Left colon (tissue), 2 donors: ENCODE measurements around the gene TACR2. TPM values are rescaled to one million over a fixed set of nuclear protein-coding genes. Genes with fewer than 3 reads are reported as not detected.

Experiments used
- ATAC-seq: fragments of 200-7000 bp; cut with Tn5 transposase; one replicate; pipeline ENCODE4 v1.9.1; 2020; ENCODE audit warnings: mild to moderate bottlenecking, moderate library complexity
- DNase-seq, 2 donors: peaks; one replicate each; pipeline ENCODE4 v3.0.0-alpha.2; 2020
- intact Hi-C, 2 donors: fragments of 100-400 bp; cut with DNase I in 1 of 2; cut with micrococcal nuclease in 1 of 2; formaldehyde crosslinking; loops; one replicate each; pipeline versions ENCODE4 v1.11.2 to v1.14.0; 2022; cut with DNase I, micrococcal nuclease
- total RNA-seq, 2 donors: library from RNA; stranded (reverse); fragmentation: NEBNext Ultra II Directional; extraction: Animal tissue kit (Norgen Biotek cat#: 25700); gene quantifications; one replicate each; pipeline ENCODE4 v1.2.1, GENCODE V29; 2021
- donor health status: DM: no; HTN: no; CAD: no.
- donor health status: DM: yes; HTN: yes; CAD: no.

Gene TACR2
- total RNA-seq, 2 donors from 2014 or later, result 0.61 to 26.8 TPM

DNA sequence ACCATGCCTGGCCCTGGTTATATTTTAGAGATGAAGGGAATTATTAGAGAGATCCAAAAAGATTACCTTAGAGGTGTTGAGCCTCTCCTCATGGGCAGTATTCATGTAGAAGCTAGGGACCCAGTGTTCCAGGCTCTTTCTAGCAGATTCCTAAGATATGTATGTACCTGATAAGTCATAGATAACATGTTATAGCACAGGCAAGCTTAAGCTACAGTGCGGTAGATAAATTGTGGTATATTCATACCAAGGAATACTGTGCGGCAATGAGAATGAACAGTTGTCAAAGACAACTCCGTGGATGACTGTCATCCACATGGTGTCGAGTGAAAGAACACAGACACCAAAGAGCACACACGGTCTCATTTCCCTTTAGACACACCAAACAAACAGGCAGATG is 53.1 kb downstream of the TACR2 start:
- no peak for ATAC-seq
- DNase-seq, result no peak
- intact Hi-C loops, result no loop called here

DNA sequence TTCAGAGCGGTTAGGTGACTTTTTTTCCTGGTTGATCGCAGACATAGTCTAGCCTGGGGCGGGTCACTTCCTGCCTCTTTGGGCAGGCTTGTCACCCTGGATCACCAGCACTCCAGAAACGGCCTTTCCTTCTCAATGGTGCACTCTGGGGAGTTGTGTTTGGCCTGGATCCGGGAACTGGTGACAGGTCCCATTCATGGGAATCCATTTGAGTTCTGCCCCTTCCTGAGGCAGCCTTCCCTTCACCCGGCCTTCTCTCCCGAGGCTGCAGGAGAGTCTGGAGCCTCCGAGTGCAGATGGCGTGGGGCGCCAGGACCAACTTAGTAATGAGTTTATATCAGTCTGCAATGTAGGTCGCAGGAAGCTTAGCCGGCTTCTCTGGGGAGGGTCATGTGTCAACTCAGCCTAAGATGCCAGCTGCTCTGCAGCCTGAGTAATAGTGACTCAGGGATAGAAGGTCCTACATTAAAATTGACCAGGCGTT is 54.2 kb downstream of the TACR2 start:
- intact Hi-C loops, result no loop called here
- peak; percentile 59 to 62 for DNase-seq
- ATAC-seq, result peak; percentile 62

DNA sequence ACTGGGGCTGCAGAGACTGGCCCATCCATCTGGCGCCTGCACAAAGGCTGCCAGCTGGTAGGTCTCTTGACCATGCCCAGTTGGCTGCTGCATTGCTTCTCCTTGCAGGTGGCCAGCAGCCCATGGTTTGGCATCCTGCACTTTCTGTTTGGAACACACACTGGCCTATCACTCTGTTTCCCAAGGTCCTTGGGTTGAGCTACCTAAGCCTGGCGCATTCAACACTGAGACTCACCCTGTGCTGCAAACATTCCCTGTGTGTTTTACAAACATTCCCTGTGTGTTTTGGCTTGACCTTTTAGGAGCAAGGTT is 55.5 kb downstream of the TACR2 start:
- peak; percentile 23 for ATAC-seq
- DNase-seq, result no peak
- intact Hi-C loops, result no loop called here

DNA sequence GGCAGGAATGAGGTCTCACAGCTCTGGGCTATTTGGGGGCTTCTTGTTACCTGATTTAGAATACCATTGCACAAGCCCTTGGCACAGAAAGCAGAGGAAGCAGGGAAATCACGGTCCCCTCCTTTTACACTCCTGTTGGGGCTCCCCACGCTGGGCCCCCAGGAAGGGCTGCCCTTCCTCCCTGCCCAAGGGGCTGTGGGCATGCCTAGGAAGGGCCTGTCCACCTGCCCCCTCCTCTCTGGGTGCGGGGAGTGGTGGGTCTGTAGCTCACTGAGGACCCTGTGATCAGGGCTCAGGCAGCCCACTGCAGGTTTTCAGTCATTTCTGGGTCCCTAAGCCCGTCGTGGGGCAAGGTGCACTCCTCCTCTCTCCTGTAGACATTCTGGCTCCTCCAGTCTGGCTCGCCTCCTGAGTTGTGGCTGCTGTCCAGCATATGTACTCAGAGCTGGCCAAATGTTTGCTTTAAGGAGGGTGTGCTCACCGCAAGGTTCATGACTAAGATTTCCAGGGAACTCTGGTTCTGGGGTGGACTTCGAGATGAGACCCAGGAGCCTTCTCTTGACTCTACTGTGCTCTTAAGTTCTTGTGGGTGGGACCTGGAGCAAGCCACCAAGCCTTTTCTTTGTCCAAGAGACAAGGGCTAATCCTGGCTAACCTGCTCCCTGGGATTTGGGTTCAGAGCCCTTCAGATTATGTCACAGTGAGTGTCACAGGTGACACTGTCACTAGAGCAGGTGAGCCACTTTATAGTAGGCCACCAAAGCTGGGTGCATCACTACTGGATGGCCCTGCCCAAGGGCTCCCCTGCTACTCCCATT is 56.0 kb downstream of the TACR2 start:
- intact Hi-C loops, result no loop called here
- peak; percentile 93 for ATAC-seq
- DNase-seq, result peak; percentile 75 to 86

DNA sequence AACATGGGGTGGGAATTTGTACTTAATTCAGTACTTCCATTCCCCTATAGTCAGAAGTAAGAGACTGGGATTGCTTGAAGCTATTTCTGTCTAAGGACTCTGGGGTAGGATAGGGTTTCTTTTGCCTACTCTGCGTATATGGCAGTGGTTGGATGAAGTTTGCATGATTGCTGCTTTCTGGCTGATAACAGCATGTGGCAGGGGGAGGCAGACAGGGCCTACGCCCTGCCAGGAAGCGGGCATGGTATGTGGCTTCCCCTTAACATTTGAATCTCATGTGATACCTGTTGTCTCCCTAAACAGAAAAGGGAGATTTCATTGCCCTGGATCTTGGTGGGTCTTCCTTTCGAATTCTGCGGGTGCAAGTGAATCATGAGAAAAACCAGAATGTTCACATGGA is 57.1 kb downstream of the TACR2 start:
- DNase-seq (no peak), ATAC-seq (no peak)
- intact Hi-C loops, result no loop called here

DNA sequence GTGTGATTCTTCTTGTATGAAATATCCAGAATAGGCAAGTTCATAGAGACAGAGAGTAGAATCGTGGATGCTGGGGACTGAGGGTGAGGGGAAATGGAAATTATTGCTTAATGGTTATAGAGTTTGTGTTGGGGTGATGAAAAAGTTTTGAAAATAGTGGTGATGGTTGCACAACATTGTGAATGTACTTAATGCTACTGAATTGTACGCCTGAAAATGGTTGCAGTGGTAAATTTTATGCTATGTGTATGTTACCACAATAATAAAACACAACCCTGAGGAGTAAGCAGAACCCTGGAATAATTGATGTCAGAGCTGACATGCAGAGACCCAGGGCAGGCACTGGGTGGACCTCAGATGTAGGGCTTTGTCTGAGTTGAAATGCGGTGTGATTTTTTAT is 57.6 kb downstream of the TACR2 start:
- ATAC-seq (no peak), DNase-seq (no peak)
- intact Hi-C loops, result no loop called here

DNA sequence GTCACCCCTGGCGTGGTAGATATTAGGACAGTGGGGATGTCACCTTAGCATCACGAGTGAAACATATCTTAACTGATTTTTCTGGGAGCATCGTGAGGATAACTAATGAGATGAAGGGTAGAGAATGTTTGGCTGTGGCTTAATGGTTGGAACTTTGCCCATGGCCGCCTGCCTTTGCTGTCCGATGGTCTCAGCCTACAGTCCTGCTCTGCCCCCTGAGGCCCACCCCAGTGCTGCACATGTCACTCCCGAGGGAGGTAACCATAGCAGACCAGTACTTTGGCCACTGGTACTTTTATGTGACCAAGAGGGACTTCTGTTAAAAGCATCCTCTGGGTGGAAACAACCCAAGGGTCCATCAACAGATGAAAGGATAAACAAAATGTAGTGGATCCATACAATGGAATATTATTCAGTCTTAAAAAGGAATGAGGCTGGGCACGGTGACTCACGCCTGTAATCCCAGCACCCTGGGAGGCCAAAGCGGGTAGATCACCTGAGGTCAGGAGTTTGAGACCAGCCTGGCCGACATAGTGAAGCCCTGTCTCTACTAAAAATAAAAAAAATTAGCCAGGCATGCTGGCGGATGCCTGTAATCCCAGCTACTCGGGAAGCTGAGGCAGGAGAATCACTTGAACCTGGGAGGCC is 58.4 kb downstream of the TACR2 start:
- ATAC-seq (no peak), DNase-seq (no peak)
- intact Hi-C loops, result no loop called here

DNA sequence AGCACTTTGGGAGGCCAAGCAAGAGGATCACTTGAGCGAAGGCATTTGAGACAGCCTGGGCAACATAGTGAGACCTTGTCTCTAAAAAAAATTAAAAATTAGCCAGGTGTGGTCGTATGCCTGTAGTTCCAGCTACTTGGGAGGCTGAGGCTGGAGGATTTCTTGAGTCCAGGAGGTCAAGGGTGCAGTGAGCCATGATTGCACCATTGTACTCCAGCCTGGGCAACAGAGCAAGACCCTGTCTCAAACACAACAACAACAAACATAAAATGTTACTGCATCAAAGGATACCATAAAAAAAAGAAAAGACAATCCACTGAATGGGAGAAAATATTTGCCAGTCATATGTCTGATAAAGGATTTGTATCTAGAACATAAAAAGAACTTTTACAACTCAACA is 60.5 kb downstream of the TACR2 start:
- intact Hi-C loops, result no loop called here
- no peak for DNase-seq
- ATAC-seq, result no peak

DNA sequence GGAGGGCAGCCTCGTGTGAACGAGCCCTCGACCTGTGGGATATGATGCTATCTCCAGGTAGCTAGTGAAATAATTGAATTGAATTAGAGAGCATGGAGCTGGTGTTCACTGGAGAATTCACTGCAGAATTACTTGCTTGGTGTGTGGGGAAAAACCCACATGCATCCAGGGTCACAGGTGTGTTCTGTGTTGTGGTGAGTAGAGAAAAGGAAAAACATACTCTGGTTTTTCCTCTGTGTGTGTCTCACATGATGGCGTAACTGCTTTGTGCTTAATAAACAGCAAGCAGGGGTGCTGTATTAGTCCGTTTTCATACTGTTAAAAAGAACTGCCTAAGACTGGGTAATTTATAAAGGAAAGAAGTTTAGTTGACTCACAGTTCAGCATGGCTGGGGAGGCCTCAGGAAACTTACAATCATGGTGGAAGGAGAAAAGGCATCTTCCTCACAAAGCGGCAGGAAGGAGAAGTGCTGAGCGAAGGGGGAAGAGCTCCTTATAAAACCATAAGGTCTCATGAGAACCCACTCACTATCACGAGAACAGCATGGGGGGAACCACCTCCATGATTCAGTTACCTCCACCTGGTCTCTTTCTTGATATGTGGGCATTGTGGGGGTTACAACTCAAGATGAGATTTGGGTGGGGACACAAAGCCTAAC is 62.6 kb downstream of the TACR2 start:
- ATAC-seq, result no peak
- no peak for DNase-seq

More for the DNA sequence above, 62.6 kb downstream of the TACR2 start:
- intact Hi-C loops, result no loop called here

Other genes starting within 250 kb of the TACR2 start
- gene SUPV3L1, start 236.7 kb downstream of the TACR2 start, total RNA-seq, result 10 to 100 TPM; 24.3 to 30.1 TPM
- 10 to 100 TPM; 24.9 to 37.8 TPM for gene HKDC1, start 196.6 kb downstream of the TACR2 start, total RNA-seq
- 10 to 100 TPM; 64.1 to 90.4 TPM for gene HK1, start 138.4 kb downstream of the TACR2 start, total RNA-seq
- 100 to 1,000 TPM; 142 to 145 TPM for gene TSPAN15, start 34.5 kb upstream of the TACR2 start, total RNA-seq
- gene NEUROG3, start 156.5 kb upstream of the TACR2 start, total RNA-seq, result 1 to 10 TPM in 1 of 2 donors, under 1 TPM in 1; 0.81 to 2.4 TPM
- gene FAM241B, start 213.3 kb upstream of the TACR2 start, total RNA-seq, result 1 to 10 TPM; 1.7 to 3.2 TPM